Hematopoietic multipotent progenitor cell (in vitro differentiated cells): Measurements from ENCODE around the gene PRCC. TPM values are rescaled to one million over a fixed set of nuclear protein-coding genes. Genes with fewer than 3 reads are reported as not detected.
"Not testable (repeated sequence)": the region's sequence is repeated elsewhere in the genome, so short reads cannot be mapped to it uniquely, and the experiment has no call there.

Source experiments
- DNase-seq, 3 donors: peaks; one replicate each; pipeline ENCODE4 v3.0.0-alpha.2; 2011 to 2015; ENCODE audit warnings: low read depth in 2 of 3, low spot score in 2 of 3
- total RNA-seq: library from RNA; depleted of rRNA; stranded (reverse); fragments of >200 nt; gene quantifications from one replicate; pipeline ENCODE4 v1.2.3, GENCODE V29; 2012

The PRCC gene
- total RNA-seq, 1 donor: 23.2 TPM

GRCh38 chr1:156760092-156760795 is 7.1 kb upstream of the PRCC start:
- DNase-seq: no peak

GRCh38 chr1:156760796-156761104 is 6.6 kb upstream of the PRCC start:
- DNase-seq: no peak

GRCh38 chr1:156765136-156765535 is 2.2 kb upstream of the PRCC start:
- DNase-seq: not testable (repeated sequence)

GRCh38 chr1:156765666-156766065 is 1.7 kb upstream of the PRCC start:
- no peak for DNase-seq

- DNase-seq: no peak
Observed at GRCh38 chr1:156766298-156767100, 836 bp upstream of the PRCC start.

- DNase-seq: peak in 2 of 3 donors; percentile 47 to 50
Observed at GRCh38 chr1:156767879-156768604, 707 bp downstream of the PRCC start.

GRCh38 chr1:156768610-156769295 is 1.4 kb downstream of the PRCC start:
- DNase-seq: no peak

GRCh38 chr1:156772222-156772621 is 4.9 kb downstream of the PRCC start:
- DNase-seq: no peak

GRCh38 chr1:156772728-156773497 is 5.6 kb downstream of the PRCC start:
- no peak for DNase-seq

GRCh38 chr1:156773607-156774006 is 6.3 kb downstream of the PRCC start:
- DNase-seq: no peak

- DNase-seq: no peak
Observed at GRCh38 chr1:156775799-156776198, 8.5 kb downstream of the PRCC start.

GRCh38 chr1:156776942-156777341 is 9.6 kb downstream of the PRCC start:
- DNase-seq: no peak

GRCh38 chr1:156777573-156777972 is 10.2 kb downstream of the PRCC start:
- DNase-seq: no peak

GRCh38 chr1:156781585-156782186 is 14.4 kb downstream of the PRCC start:
- no peak for DNase-seq

GRCh38 chr1:156785458-156785857 is 18.1 kb downstream of the PRCC start:
- DNase-seq: no peak

- DNase-seq: peak in 2 of 3 donors; percentile 72 to 90
Observed at GRCh38 chr1:156786640-156787039, 19.3 kb downstream of the PRCC start.

GRCh38 chr1:156788136-156788535 is 20.8 kb downstream of the PRCC start:
- no peak for DNase-seq

- DNase-seq: no peak
Observed at GRCh38 chr1:156789621-156790318, 22.4 kb downstream of the PRCC start.
